K562 (cell line): Measurements from ENCODE around the gene SPATA32. TPM values are rescaled to one million over a fixed set of nuclear protein-coding genes. Genes with fewer than 3 reads are reported as not detected.
A peak's percentile ranks its signal among the peaks of the same experiment; 100 is the strongest.

Experiments
- ARNT ChIP-seq, 2 experiments: fragments of 450-650 bp; IDR thresholded peaks; 2 replicates each; pipeline ENCODE4 v1.6.1; 2016; ENCODE audit warnings: mild to moderate bottlenecking in 1 of 2
- CBX5 ChIP-seq: IDR thresholded peaks from 2 replicates; pipeline ENCODE4 v1.6.1; 2014; ENCODE audit warnings: low read depth, borderline replicate concordance
- DLX4 ChIP-seq: fragments of 250-450 bp; sonication (Bioruptor Pico); IDR thresholded peaks from 2 replicates; pipeline ENCODE4 v1.6.1; 2021; ENCODE audit warnings: mild to moderate bottlenecking
- ESRRA ChIP-seq: fragments of 450-650 bp; IDR thresholded peaks from 2 replicates; pipeline ENCODE4 v1.6.1; 2014; ENCODE audit warnings: low read depth, mild to moderate bottlenecking, moderate library complexity, borderline replicate concordance
- FIP1L1 ChIP-seq: fragments of 200-400 bp; formaldehyde crosslinking; IDR thresholded peaks from 2 replicates; pipeline ENCODE4 v1.6.1; 2018; ENCODE audit warnings: mild to moderate bottlenecking, low read depth, low read length; ENCODE audit not compliant: poor library complexity, severe bottlenecking
- FOXJ2 ChIP-seq: fragments of 200-800 bp; sonication (Bioruptor generic); IDR thresholded peaks from 2 replicates; pipeline ENCODE4 v1.6.1; 2016; ENCODE audit warnings: missing genetic modification characterization, missing compliant biosample characterization
- HDAC3 ChIP-seq: fragments of 450-650 bp; IDR thresholded peaks from 2 replicates; pipeline ENCODE4 v1.6.1; 2018; ENCODE audit warnings: borderline replicate concordance, mild to moderate bottlenecking, moderate library complexity; ENCODE audit not compliant: partially characterized antibody
- HNRNPK ChIP-seq: fragments of 200-400 bp; formaldehyde crosslinking; IDR thresholded peaks from one replicate; pipeline ENCODE4 v1.6.1; 2018; ENCODE audit warnings: mild to moderate bottlenecking, low read depth, low read length; ENCODE audit not compliant: poor library complexity, severe bottlenecking
- KDM1A ChIP-seq, 2 experiments: fragments of 450-650 bp; IDR thresholded peaks; 2 replicates each; pipeline ENCODE4 v1.6.1; 2016; ENCODE audit warnings: mild to moderate bottlenecking in 2 of 2
- POLR3A ChIP-seq: IDR thresholded peaks from 2 replicates; pipeline ENCODE4 v1.6.1; 2011; ENCODE audit warnings: borderline replicate concordance, mild to moderate bottlenecking, moderate library complexity; ENCODE audit not compliant: insufficient read length, insufficient read depth; ENCODE audit errors: extremely low read depth
- RB1 ChIP-seq: fragments of 450-650 bp; IDR thresholded peaks from 2 replicates; pipeline ENCODE4 v1.6.1; 2017; ENCODE audit warnings: low read depth, mild to moderate bottlenecking
- RBBP5 ChIP-seq: fragments of 200-600 bp; sonication (generic); IDR thresholded peaks from 2 replicates; pipeline ENCODE4 v1.6.1; 2012; ENCODE audit warnings: borderline replicate concordance, mild to moderate bottlenecking, low read length, control low read depth, inconsistent platforms; ENCODE audit not compliant: insufficient read depth, poor library complexity, severe bottlenecking
- RBFOX2 ChIP-seq: fragments of 200-400 bp; formaldehyde crosslinking; IDR thresholded peaks from 2 replicates; pipeline ENCODE4 v1.6.1; 2017; ENCODE audit warnings: low read depth, mild to moderate bottlenecking, low read length, moderate library complexity
- STAT5B ChIP-seq: fragments of 250-450 bp; sonication (Bioruptor Pico); IDR thresholded peaks from 2 replicates; pipeline ENCODE4 v1.8.0; 2021; ENCODE audit warnings: mild to moderate bottlenecking, inconsistent platforms
- TGIF2 ChIP-seq: sonication (generic); formaldehyde crosslinking; IDR thresholded peaks from 2 replicates; pipeline ENCODE4 v1.8.1; 2022; ENCODE audit warnings: mild to moderate bottlenecking, missing genetic modification reagents, moderate library complexity
- polyA plus RNA-seq, 8 experiments: library from polyadenylated mRNA; depleted of rRNA in 4 of 8; stranded (reverse) in 5 of 8; unstranded in 3 of 8; fragments of >200 nt; fragmentation: Nextera tagmentation in 2 of 8; fragmentation: Illumina TruSeq in 1 of 8; extraction: Ambion mirVana in 2 of 8; extraction: Trizol in 1 of 8; gene quantifications; 2 replicates each; pipeline versions ENCODE4 v1.2.1 to v1.2.3, GENCODE V29; 2011 to 2014; ENCODE audit warnings: inconsistent platforms in 1 of 8, missing spikeins in 1 of 8
- total RNA-seq, 7 experiments: library from RNA; depleted of rRNA in 6 of 7; stranded (reverse); fragments of >200 nt in 6 of 7; fragmentation: Illumina TruSeq in 2 of 7; extraction: Trizol in 2 of 7; gene quantifications; 2 replicates each; pipeline versions ENCODE4 v1.2.1 to v1.2.3, GENCODE V29; 2011 to 2021; ENCODE audit warnings: low replicate concordance in 1 of 7
- TF ChIP-seq, protein P1 (sequence below): fragments of 250-450 bp; sonication (Bioruptor Pico); IDR thresholded peaks from 2 replicates; pipeline ENCODE4 v1.4.0; 2020
- TF ChIP-seq, protein P2 (sequence below): fragments of 450-650 bp; IDR thresholded peaks from 2 replicates; pipeline ENCODE4 v1.6.1; 2018; ENCODE audit not compliant: partially characterized antibody

SPATA32 gene
- total and polyA plus RNA-seq, 9 of the 15 experiments (the other 6 are each of a cell fraction or from before 2014, with no cell fraction given), result 0.03 to 0.06 TPM; not detected in 7

GRCh38 chr17:45228763-45229539 lies 32.9 kb downstream of the SPATA32 start (continued):
- no peak for TF ChIP-seq TGIF2 (CRISPR knock-in tag)
- TF ChIP-seq, protein P1, sequence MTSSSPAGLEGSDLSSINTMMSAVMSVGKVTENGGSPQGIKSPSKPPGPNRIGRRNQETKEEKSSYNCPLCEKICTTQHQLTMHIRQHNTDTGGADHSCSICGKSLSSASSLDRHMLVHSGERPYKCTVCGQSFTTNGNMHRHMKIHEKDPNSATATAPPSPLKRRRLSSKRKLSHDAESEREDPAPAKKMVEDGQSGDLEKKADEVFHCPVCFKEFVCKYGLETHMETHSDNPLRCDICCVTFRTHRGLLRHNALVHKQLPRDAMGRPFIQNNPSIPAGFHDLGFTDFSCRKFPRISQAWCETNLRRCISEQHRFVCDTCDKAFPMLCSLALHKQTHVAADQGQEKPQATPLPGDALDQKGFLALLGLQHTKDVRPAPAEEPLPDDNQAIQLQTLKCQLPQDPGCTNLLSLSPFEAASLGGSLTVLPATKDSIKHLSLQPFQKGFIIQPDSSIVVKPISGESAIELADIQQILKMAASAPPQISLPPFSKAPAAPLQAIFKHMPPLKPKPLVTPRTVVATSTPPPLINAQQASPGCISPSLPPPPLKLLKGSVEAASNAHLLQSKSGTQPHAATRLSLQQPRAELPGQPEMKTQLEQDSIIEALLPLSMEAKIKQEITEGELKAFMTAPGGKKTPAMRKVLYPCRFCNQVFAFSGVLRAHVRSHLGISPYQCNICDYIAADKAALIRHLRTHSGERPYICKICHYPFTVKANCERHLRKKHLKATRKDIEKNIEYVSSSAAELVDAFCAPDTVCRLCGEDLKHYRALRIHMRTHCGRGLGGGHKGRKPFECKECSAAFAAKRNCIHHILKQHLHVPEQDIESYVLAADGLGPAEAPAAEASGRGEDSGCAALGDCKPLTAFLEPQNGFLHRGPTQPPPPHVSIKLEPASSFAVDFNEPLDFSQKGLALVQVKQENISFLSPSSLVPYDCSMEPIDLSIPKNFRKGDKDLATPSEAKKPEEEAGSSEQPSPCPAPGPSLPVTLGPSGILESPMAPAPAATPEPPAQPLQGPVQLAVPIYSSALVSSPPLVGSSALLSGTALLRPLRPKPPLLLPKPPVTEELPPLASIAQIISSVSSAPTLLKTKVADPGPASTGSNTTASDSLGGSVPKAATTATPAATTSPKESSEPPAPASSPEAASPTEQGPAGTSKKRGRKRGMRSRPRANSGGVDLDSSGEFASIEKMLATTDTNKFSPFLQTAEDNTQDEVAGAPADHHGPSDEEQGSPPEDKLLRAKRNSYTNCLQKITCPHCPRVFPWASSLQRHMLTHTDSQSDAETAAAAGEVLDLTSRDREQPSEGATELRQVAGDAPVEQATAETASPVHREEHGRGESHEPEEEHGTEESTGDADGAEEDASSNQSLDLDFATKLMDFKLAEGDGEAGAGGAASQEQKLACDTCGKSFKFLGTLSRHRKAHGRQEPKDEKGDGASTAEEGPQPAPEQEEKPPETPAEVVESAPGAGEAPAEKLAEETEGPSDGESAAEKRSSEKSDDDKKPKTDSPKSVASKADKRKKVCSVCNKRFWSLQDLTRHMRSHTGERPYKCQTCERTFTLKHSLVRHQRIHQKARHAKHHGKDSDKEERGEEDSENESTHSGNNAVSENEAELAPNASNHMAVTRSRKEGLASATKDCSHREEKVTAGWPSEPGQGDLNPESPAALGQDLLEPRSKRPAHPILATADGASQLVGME (CRISPR knock-in tag), result 0 out of 2 replicates have a peak, but pooled peaks have one; percentile 63
- TF ChIP-seq STAT5B, result no peak
- no peak for TF ChIP-seq DLX4 (CRISPR knock-in tag)
- peak; percentile 79; the same call in 1 of the 2 replicates for TF ChIP-seq ESRRA
- TF ChIP-seq FIP1L1, result no peak
- TF ChIP-seq HDAC3, result peak; percentile 65
- TF ChIP-seq, protein P2, sequence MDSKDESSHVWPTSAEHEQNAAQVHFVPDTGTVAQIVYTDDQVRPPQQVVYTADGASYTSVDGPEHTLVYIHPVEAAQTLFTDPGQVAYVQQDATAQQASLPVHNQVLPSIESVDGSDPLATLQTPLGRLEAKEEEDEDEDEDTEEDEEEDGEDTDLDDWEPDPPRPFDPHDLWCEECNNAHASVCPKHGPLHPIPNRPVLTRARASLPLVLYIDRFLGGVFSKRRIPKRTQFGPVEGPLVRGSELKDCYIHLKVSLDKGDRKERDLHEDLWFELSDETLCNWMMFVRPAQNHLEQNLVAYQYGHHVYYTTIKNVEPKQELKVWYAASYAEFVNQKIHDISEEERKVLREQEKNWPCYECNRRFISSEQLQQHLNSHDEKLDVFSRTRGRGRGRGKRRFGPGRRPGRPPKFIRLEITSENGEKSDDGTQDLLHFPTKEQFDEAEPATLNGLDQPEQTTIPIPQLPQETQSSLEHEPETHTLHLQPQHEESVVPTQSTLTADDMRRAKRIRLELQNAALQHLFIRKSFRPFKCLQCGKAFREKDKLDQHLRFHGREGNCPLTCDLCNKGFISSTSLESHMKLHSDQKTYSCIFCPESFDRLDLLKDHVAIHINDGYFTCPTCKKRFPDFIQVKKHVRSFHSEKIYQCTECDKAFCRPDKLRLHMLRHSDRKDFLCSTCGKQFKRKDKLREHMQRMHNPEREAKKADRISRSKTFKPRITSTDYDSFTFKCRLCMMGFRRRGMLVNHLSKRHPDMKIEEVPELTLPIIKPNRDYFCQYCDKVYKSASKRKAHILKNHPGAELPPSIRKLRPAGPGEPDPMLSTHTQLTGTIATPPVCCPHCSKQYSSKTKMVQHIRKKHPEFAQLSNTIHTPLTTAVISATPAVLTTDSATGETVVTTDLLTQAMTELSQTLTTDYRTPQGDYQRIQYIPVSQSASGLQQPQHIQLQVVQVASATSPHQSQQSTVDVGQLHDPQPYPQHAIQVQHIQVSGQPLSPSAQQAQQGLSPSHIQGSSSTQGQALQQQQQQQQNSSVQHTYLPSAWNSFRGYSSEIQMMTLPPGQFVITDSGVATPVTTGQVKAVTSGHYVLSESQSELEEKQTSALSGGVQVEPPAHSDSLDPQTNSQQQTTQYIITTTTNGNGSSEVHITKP, result peak; percentile 61
- TF ChIP-seq HNRNPK, result no peak
- TF ChIP-seq RBBP5, result no peak
- no peak for TF ChIP-seq CBX5
- TF ChIP-seq KDM1A (IDR thresholded peaks at IDR 0.05), result peak; percentile 89 to 90
- no peak for TF ChIP-seq FOXJ2 (tag)
- peak; percentile 67 for TF ChIP-seq RBFOX2
- TF ChIP-seq POLR3A, result no peak
- TF ChIP-seq ARNT (IDR thresholded peaks at IDR 0.05), result no peak
- peak; percentile 68; the same call in 1 of the 2 replicates for TF ChIP-seq RB1
